Stimulated activated CD8-positive, alpha-beta memory T cell treated with anti-CD3 and anti-CD28 coated beads, Interleukin-7, amount 100 ng/mL, for 4 hours (primary cell): ENCODE measurements around the gene KDELR3.

Source experiments
- DNase-seq, 2 donors: peaks; one replicate each; pipeline ENCODE4 v3.0.0-alpha.2; 2020; ENCODE audit warnings: low read depth in 2 of 2

Gene KDELR3

DNA sequence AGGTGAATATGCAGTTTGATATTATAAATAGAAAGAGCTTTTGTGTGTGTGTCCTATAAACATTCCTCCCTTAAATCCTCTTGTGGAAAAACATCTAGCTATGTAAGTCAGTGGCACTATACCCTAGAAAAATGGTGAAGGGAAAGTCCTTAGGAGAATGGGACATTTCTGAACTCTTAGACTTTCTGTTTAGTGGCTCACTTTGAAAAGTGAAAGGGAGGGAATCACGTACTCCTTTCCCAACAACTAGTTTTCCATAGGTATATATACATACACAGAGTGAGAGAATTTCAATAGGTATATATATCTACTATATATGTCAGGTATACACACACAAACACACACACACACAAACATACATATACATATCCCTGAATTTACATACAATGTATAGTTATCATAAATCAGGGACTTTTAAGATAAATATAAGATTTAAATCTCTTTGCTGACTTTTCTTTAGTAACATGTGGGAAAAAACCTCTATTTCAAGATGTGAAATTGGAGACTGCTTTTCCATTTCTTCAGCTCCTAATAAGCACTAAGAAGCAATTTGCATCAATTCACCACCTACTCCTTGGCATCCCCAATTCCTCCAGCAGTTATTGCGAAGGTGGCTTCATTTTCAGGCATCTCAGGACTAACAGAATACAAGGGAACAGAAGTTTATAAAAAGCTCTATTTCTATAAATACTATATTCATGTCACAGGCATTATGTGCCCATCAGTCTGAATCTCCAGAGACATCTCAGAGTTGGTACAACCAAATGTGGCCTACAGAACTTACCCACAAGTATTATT, 51.8 kb downstream of the KDELR3 start:
- no peak for DNase-seq

DNA sequence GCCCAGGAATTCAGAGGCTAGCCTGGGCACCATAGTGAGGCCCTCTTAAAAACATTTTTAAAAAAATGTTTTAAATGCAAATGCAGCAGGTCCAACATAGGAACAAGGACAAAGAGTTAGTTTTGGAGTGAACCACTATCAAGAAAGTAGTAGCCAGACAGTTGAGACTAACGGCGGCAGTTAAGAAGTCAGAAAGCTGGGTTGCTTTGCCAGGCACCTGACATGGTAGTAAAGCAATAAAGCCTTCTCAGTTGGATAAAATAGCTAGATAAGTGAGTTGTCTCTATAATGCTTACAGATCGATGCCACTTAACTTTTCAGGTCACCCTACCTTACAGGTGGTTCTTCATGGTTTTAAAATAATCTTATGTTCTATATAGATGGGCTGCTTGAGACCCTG, 55.1 kb downstream of the KDELR3 start:
- DNase-seq, result no peak

DNA sequence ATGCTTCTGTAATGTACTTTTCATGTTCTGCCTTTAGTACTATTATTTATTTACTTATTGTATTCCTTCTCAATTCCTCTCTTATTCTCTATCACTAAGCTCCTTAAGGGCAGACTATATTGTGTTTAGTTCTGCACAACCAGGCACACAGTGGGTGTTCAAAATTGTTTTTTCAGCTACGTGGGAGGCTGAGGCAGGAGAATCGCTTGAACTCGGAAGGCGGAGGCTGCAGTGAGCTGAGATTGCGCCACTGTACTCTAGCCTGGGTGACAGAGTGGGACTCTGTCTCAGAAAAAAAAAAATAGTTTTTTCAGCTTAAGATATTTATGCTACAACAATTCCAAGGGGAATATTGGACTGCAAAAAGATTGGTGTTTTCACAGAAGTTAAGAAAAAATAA, 55.6 kb downstream of the KDELR3 start:
- no peak for DNase-seq

DNA sequence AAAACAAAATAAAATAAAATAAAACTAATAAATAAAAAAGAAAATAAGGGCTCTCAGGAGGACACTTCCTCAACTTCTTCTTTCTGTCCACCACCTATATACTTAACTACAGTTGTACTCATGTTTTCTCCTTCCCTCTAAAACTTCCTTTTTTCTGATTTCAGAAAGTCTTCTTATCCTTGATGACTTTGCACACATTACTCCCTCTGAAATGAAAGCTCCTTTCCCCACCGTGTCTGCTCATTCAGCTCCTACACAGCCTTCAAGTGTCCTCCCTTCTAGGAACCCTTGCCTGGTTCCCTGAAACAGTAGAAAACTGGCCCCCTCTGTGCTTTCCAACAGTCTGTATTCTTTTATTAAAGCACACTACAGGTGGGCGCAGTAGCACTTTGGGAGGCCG, 56.5 kb downstream of the KDELR3 start:
- DNase-seq, result no peak

DNA sequence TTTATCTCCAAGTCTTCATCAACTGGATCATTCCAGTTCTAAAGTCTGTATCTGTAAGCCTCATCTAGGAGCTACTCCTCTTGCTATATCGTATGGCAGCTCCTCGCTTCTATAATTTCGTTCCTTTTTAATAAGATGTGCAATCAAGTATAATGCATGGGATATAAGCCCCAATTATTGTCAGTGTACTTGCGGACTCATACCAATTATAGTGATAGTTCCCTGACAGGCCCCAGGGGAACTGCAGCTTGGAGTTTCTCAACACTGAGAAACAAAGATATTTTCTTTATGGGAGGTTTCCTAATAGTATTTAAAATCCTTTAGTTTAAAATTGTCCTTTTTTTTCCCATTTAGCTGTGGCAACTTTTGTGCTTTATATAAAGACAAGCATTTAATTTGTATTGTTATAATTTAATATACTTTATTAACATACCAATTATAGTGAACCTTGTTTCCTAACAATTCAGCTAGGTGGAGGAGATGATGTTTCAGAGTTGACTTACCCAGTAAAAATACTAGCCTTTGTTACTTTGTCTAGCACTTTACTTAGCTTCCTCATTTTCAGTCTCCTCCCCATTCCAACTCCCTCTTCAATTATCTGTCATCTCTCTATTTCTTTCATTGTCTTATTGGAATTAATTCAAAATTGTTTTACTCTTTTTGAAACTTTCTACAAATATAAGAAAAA, 63.5 kb downstream of the KDELR3 start:
- no peak for DNase-seq
